Astrocyte of the cerebellum (primary cell): ENCODE measurements around the gene ZNF331.
"Not testable (repeated sequence)": the region's sequence is repeated elsewhere in the genome, so short reads cannot be mapped to it uniquely, and the experiment has no call there.

Experiments
- DNase-seq: peaks from one replicate; pipeline ENCODE4 v3.0.0-alpha.2; 2011; ENCODE audit warnings: low read depth
- H3K4me3 ChIP-seq: 2 replicates; pipeline ENCODE4 v1.5.1; 2011; ENCODE audit warnings: mild to moderate bottlenecking, low read depth, low read length, moderate library complexity
- CTCF ChIP-seq: IDR thresholded peaks from 2 replicates; pipeline ENCODE4 v1.5.1; 2012; ENCODE audit warnings: low read length, low read depth, moderate library complexity, mild to moderate bottlenecking; ENCODE audit errors: missing control alignments
- in situ Hi-C: cut with HindIII; loops from 2 replicates; pipeline ENCODE4 v1.10.0; 2017; ENCODE audit warnings: low sequenced_read_pairs

Gene ZNF331

GRCh38 chr19:53537521-53538377, at the start of gene ZNF331:
TSS of gene ZNF331 (plus strand) at chr19:53538145. CDS start at chr19:53569377, 31,232 bp downstream.
- H3K4me3 ChIP-seq = peak within 1 kb of the TSS; percentile 68
- no peak for DNase-seq
- in situ Hi-C loops = no loop called here
- peak; percentile 37 for TF ChIP-seq CTCF

- DNase-seq = no peak
- no peak for TF ChIP-seq CTCF
- in situ Hi-C loops = no loop called here
- H3K4me3 ChIP-seq = no peak overlapping the region
Observed at GRCh38 chr19:53492153-53492552, 45.8 kb upstream of the ZNF331 start.

- in situ Hi-C loops, H3K4me3 ChIP-seq, DNase-seq: not testable (repeated sequence)
Observed at GRCh38 chr19:53497311-53498023, 40.5 kb upstream of the ZNF331 start.

GRCh38 chr19:53498024-53498395, 39.9 kb upstream of the ZNF331 start:
- H3K4me3 ChIP-seq, in situ Hi-C loops, DNase-seq: not testable (repeated sequence)

- H3K4me3 ChIP-seq, DNase-seq, in situ Hi-C loops: not testable (repeated sequence)
Observed at GRCh38 chr19:53503151-53503550, 34.8 kb upstream of the ZNF331 start.

- in situ Hi-C loops = not testable (repeated sequence)
Observed at GRCh38 chr19:53503671-53504364, 34.1 kb upstream of the ZNF331 start.

GRCh38 chr19:53504365-53504703, 33.6 kb upstream of the ZNF331 start:
- DNase-seq, in situ Hi-C loops, H3K4me3 ChIP-seq: not testable (repeated sequence)

More at GRCh38 chr19:53503671-53504364, 34.1 kb upstream of the ZNF331 start:
- H3K4me3 ChIP-seq, DNase-seq: not testable (repeated sequence)

GRCh38 chr19:53504885-53505284, 33.1 kb upstream of the ZNF331 start:
- no peak for TF ChIP-seq CTCF
- no peak overlapping the region for H3K4me3 ChIP-seq
- in situ Hi-C loops = no loop called here
- no peak for DNase-seq

- no peak for DNase-seq
- in situ Hi-C loops = no loop called here
- TF ChIP-seq CTCF = no peak
- no peak overlapping the region for H3K4me3 ChIP-seq
Observed at GRCh38 chr19:53506728-53507127, 31.2 kb upstream of the ZNF331 start.
